NCI-H146 treated with DMSO at 0.1 percent for 48 hours (cell line): Measurements from ENCODE around the gene SMC1A.
"Not testable (repeated sequence)": the region's sequence is repeated elsewhere in the genome, so short reads cannot be mapped to it uniquely, and the experiment has no call there.

ENCODE experiments used
- DNase-seq: peaks from one replicate; lab custom pipeline; 2025; ENCODE audit not compliant: unreplicated experiment; lab: John Stamatoyannopoulos, UW

SMC1A gene

GRCh38 chrX:53422086-53422860, at the start of gene SMC1A:
Gene SMC1A (minus strand): TSS chrX:53422654. CDS start chrX:53422600, 54 bp downstream.
- DNase-seq: peak; percentile 87

DNA sequence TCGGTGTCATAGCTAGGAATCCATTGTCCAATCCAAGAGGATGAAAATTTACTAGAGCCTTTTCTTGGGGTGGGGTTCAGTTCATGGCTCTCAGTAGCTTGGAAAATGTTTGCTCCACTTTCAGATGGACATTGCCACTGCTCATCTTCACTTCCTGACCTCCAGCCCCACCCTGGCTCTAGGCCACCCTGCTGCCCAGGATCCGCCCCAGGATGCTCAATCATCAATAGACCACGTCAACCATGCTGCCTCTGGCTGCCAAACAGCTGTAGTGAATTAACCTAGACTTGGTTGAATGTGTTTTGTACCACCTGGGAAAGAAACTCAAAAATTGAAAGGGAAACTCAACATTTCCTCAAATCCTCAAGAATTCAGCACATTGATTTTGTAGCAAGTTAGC, 48.9 kb upstream of the SMC1A start:
- no peak for DNase-seq

GRCh38 chrX:53468659-53469058, 46.2 kb upstream of the SMC1A start:
- not testable (repeated sequence) for DNase-seq

DNA sequence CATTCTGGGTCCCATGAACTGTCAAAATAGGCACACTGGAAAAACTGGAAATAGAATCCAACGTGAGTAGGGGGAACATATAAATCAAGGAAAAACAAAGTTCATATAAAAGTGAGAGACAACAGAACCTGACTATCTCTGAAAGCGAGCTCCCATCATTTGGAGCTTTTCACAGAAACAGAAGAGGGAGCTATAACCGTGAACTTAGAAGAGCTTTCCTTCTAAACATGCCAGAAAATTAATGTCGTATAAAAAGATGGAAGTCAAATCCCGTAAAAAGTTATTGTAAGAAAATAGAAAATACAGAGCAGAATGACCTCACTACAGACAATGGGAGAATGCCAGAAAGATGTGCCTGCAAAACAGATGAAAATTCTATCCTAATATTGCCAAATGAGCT, 35.6 kb upstream of the SMC1A start:
- no peak for DNase-seq

GRCh38 chrX:53456254-53456653, 33.8 kb upstream of the SMC1A start:
- DNase-seq: no peak

GRCh38 chrX:53452812-53453211, 30.4 kb upstream of the SMC1A start:
- DNase-seq: no peak

DNA sequence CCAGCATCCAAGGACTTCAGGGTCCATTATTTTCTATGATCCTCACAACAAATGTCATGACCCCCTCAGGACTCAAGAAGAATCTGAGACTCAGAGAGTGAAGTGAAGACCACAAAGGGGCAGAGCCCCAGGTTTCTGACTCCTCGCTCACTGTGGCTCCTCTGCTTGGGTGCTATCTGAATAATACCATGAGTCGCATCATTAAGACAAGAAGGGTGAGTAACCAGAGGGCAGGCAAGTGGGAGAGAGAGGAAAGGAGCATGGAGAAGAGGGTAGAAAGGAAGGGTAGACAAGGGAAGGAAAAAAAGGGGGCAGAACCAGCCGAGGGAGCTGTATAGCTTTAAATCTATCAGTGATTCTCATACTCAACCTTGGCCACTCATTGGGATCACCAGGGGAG, 27.2 kb upstream of the SMC1A start:
- DNase-seq: no peak

- no peak for DNase-seq
Measured at GRCh38 chrX:53447441-53447840, 25.0 kb upstream of the SMC1A start.

DNA sequence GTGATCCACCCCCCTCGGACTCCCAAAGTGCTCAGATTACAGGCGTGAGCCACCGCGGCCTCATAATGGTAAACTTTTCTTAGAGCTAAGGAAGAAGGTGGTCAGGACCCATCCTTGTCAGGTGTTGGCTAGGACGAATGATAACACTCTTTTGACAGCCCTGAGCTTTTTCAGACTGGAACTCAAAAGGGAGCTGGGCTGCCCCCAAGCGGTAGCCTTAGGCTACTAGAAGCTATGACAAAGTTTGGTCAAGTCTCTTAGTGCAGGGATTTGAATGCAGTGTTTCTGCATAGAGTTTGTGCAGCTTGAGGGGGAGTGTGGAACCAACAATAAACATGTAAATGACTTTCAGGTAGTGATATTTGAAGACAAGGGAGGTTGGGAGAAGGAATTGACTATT, 23.5 kb upstream of the SMC1A start:
- DNase-seq: peak; percentile 2

- DNase-seq: no peak
Measured at GRCh38 chrX:53442322-53442631, 19.8 kb upstream of the SMC1A start.

DNA sequence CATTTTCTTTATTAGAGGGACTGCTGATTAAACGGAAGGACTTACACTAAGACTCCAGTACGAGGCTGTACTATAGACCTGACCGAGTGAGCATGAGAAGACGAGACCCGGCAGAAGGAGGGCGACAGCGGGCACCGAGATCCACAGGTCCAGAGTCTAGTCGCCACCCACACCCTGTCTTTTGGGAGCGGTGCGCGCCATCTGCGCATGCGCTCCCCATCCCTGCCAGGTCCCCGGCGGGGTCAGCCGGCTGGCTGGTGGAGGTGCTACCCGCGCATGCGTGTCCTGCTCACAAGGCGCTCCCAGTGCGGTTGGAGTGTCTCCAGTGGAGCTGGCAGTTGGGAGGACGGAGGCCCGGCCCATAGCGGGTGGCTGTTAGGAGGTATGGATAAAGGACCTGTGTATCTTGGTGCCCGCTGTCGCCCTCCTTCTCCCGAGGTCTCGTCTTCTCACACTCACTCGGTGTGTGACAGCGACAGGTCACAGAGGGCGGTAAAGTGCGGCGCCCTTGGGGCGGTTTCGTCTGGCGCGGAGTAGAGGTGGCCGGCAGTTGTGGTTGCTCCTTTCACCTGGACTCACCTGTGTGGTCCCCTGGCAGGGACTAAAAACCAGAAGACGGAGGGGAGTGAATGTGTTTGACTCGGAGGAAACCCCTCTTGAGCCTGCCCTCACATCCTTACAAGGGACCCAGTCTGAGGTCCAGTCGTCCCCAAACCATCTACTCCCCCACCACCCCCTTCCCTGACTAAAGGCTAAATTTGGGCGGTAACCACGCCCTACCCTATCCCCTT, 19.3 kb upstream of the SMC1A start:
- no peak for DNase-seq

GRCh38 chrX:53440621-53441517, 18.4 kb upstream of the SMC1A start:
- peak; percentile 12 for DNase-seq

GRCh38 chrX:53440101-53440500, 17.6 kb upstream of the SMC1A start:
- peak; percentile 12 for DNase-seq

- no peak for DNase-seq
Measured at GRCh38 chrX:53438832-53439230, 16.4 kb upstream of the SMC1A start.

- no peak for DNase-seq
Measured at GRCh38 chrX:53438174-53438831, 15.8 kb upstream of the SMC1A start.

GRCh38 chrX:53437206-53437605, 14.8 kb upstream of the SMC1A start:
- DNase-seq: no peak

GRCh38 chrX:53435997-53436396, 13.5 kb upstream of the SMC1A start:
- DNase-seq: peak; percentile 6

- DNase-seq: peak; percentile 76
Measured at GRCh38 chrX:53433651-53434639, 11.5 kb upstream of the SMC1A start, which contains the start of gene HSD17B10. Gene HSD17B10 (minus strand): TSS chrX:53434370. CDS start chrX:53434345, 25 bp downstream.

- DNase-seq: no peak
Measured at GRCh38 chrX:53430231-53430630, 7.8 kb upstream of the SMC1A start.

DNA sequence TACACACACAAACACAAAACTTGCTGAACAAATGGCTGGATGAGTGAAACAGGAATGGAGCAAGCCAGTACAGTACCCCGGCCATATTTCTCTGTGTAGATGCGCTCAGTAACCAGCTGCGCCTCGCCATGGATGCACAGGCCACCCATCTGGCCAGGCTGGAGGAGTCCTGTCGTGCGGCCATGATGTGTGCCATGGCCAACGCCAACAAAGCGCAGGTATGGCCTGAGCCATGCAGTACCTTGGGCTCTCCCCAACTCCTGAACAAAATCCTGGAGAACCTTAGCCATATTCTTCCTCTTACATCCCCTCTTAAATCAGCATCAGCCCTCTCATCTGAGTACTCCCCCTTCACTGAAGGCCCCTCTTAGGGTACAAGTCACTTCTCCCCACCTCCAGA, 7.3 kb upstream of the SMC1A start:
- DNase-seq: no peak
